ENCODE results near the gene ADAMTS14.

Gene ADAMTS14

GRCh38 chr10:70684374-70684773, 12.1 kb downstream of the ADAMTS14 start:
- Histone ChIP-seq H3K27ac (ENCODE audit: low read length) (no peak overlapping the region), H3K9me2 (replicated peaks; ENCODE audit: insufficient read depth, low read length) (no peaks in the 10 kb centered on the region), H3K79me2 (ENCODE audit: low read length) (no peaks in the 10 kb centered on the region), H3K4me2 (ENCODE audit: low read depth, low read length) (no peak overlapping the region), H4K20me1 (ENCODE audit: insufficient read depth, low read length) (no peaks in the 10 kb centered on the region), H3F3A (ENCODE audit: insufficient read depth, low read length) (no peaks in the 10 kb centered on the region), H3K9me3 (replicated peaks; ENCODE audit: insufficient read depth, low read length) (no peaks in the 10 kb centered on the region), H2AFZ (ENCODE audit: low read length) (no peak overlapping the region), H3K9ac (ENCODE audit: low read length) (no peak overlapping the region), H3K4me3 (ENCODE audit: low read length) (no peak overlapping the region), H3K4me1 (ENCODE audit: low read length) (no peaks in the 10 kb centered on the region), H3K27me3 (replicated peaks; ENCODE audit: insufficient read depth, low read length) (no peaks in the 10 kb centered on the region), H3K36me3 (replicated peaks; ENCODE audit: insufficient read depth, low read length) (no peaks in the 10 kb centered on the region)
- DNase-seq = no peak
- no peak for TF ChIP-seq CTCF (IDR thresholded peaks at IDR 0.05; ENCODE audit: low read length)
- no peak for TF ChIP-seq EZH2 (optimal IDR thresholded peaks at IDR 0.05; ENCODE audit: low read depth, low read length)
- TF ChIP-seq EZH2phosphoT487 (IDR thresholded peaks at IDR 0.05; ENCODE audit: low read length) = no peak

- no peaks in the 10 kb centered on the region for H3K9me2 ChIP-seq (replicated peaks; ENCODE audit: insufficient read depth, low read length)
- no peak overlapping the region for H3K4me2 ChIP-seq (ENCODE audit: low read depth, low read length)
- no peak for DNase-seq
- H3K4me3 ChIP-seq (ENCODE audit: low read length) = no peak overlapping the region
- no peak overlapping the region for H3K9ac ChIP-seq (ENCODE audit: low read length)
- no peaks in the 10 kb centered on the region for H3F3A ChIP-seq (ENCODE audit: insufficient read depth, low read length)
- no peaks in the 10 kb centered on the region for H3K4me1 ChIP-seq (ENCODE audit: low read length)
- H3K9me3 ChIP-seq (replicated peaks; ENCODE audit: insufficient read depth, low read length) = no peaks in the 10 kb centered on the region
- H3K27ac ChIP-seq (ENCODE audit: low read length) = no peak overlapping the region
- TF ChIP-seq EZH2phosphoT487 (IDR thresholded peaks at IDR 0.05; ENCODE audit: low read length) (no peak), CTCF (IDR thresholded peaks at IDR 0.05; ENCODE audit: low read length) (no peak), EZH2 (optimal IDR thresholded peaks at IDR 0.05; ENCODE audit: low read depth, low read length) (no peak)
- no peak overlapping the region for H2AFZ ChIP-seq (ENCODE audit: low read length)
- H3K36me3 ChIP-seq (replicated peaks; ENCODE audit: insufficient read depth, low read length) = no peaks in the 10 kb centered on the region
- H4K20me1 ChIP-seq (ENCODE audit: insufficient read depth, low read length) = no peaks in the 10 kb centered on the region
- H3K79me2 ChIP-seq (ENCODE audit: low read length) = no peaks in the 10 kb centered on the region
- H3K27me3 ChIP-seq (replicated peaks; ENCODE audit: insufficient read depth, low read length) = no peaks in the 10 kb centered on the region
These were observed 12.6 kb downstream of the ADAMTS14 start for GRCh38 chr10:70684839-70685454.

- Histone ChIP-seq H4K20me1 (ENCODE audit: insufficient read depth, low read length) (no peaks in the 10 kb centered on the region), H3K4me3 (ENCODE audit: low read length) (no peak overlapping the region), H3K27me3 (replicated peaks; ENCODE audit: insufficient read depth, low read length) (no peaks in the 10 kb centered on the region), H3K79me2 (ENCODE audit: low read length) (no peaks in the 10 kb centered on the region), H3K36me3 (replicated peaks; ENCODE audit: insufficient read depth, low read length) (no peaks in the 10 kb centered on the region), H3K9me3 (replicated peaks; ENCODE audit: insufficient read depth, low read length) (no peaks in the 10 kb centered on the region), H3K27ac (ENCODE audit: low read length) (no peak overlapping the region), H3K9me2 (replicated peaks; ENCODE audit: insufficient read depth, low read length) (no peaks in the 10 kb centered on the region), H3K4me2 (ENCODE audit: low read depth, low read length) (no peak overlapping the region), H3K4me1 (ENCODE audit: low read length) (no peaks in the 10 kb centered on the region), H3K9ac (ENCODE audit: low read length) (no peak overlapping the region), H2AFZ (ENCODE audit: low read length) (no peak overlapping the region), H3F3A (ENCODE audit: insufficient read depth, low read length) (no peaks in the 10 kb centered on the region)
- TF ChIP-seq CTCF (IDR thresholded peaks at IDR 0.05; ENCODE audit: low read length) (no peak), EZH2phosphoT487 (IDR thresholded peaks at IDR 0.05; ENCODE audit: low read length) (no peak), EZH2 (optimal IDR thresholded peaks at IDR 0.05; ENCODE audit: low read depth, low read length) (no peak)
- DNase-seq = no peak
These were observed 13.2 kb downstream of the ADAMTS14 start for GRCh38 chr10:70685455-70685911.
